ENCODE results near the gene PTPRG. TPM values are rescaled to one million over a fixed set of nuclear protein-coding genes. Genes with fewer than 3 reads are reported as not detected.
A peak's percentile ranks its signal among the peaks of the same experiment; 100 is the strongest.

PTPRG gene
- total and polyA plus RNA-seq, 11 donors: 8.0 to 48.5 (median 35.4) TPM

DNA sequence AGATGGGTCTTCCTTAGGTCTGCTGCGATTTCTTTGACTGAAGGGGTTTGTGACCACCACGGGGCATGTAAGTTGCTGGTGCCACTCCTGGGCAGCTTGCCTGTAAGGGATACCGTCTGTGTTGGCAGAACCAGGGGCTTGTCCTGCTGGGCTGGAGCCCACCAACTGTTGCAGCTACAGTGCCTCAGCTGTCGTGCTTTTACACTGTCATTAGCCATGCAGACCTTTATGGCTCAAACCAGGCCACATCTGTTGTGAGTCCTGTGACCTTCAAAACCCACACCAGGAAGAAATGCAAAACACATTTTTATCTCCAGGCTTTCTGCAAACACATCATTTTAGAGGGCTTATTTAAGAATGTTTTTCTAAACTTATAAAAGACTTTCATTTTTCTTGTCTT lies 168.7 kb downstream of the PTPRG start:
- intact Hi-C loops (cut with DNase I): loop anchor here in 2 of 10 donors (10.0 kb wide), 2 partner anchors 115 to 165 kb away; partner anchors contain the start of gene PTPRG (in 1 of the 2)
- Histone ChIP-seq H3K9me3 (no peaks in the 10 kb centered on the region), H3K36me3 (no peaks in the 10 kb centered on the region), H3K4me1 (peaks cover 0 to 63% (median 27%) of the 10 kb centered on the region in 12 donors), H3K27ac (peak overlapping the region in 5 of 12 donors; percentile 7 to 58 (median 15)), H3K27me3 (no peaks in the 10 kb centered on the region), H3K4me3 (no peak overlapping the region)
- ATAC-seq (peak in 2 of 4 donors; percentile 9 to 40), DNase-seq (peak in 1 of 5 donors; percentile 10)
- 60 to 71% (median 66%) methylated on average over 4 of the region's 4 CpGs for WGBS, 4 donors
- TF ChIP-seq POLR2A (IDR thresholded peaks at IDR 0.05): no peak
- TF ChIP-seq, protein P1, sequence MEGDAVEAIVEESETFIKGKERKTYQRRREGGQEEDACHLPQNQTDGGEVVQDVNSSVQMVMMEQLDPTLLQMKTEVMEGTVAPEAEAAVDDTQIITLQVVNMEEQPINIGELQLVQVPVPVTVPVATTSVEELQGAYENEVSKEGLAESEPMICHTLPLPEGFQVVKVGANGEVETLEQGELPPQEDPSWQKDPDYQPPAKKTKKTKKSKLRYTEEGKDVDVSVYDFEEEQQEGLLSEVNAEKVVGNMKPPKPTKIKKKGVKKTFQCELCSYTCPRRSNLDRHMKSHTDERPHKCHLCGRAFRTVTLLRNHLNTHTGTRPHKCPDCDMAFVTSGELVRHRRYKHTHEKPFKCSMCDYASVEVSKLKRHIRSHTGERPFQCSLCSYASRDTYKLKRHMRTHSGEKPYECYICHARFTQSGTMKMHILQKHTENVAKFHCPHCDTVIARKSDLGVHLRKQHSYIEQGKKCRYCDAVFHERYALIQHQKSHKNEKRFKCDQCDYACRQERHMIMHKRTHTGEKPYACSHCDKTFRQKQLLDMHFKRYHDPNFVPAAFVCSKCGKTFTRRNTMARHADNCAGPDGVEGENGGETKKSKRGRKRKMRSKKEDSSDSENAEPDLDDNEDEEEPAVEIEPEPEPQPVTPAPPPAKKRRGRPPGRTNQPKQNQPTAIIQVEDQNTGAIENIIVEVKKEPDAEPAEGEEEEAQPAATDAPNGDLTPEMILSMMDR (IDR thresholded peaks at IDR 0.05): no peak

DNA sequence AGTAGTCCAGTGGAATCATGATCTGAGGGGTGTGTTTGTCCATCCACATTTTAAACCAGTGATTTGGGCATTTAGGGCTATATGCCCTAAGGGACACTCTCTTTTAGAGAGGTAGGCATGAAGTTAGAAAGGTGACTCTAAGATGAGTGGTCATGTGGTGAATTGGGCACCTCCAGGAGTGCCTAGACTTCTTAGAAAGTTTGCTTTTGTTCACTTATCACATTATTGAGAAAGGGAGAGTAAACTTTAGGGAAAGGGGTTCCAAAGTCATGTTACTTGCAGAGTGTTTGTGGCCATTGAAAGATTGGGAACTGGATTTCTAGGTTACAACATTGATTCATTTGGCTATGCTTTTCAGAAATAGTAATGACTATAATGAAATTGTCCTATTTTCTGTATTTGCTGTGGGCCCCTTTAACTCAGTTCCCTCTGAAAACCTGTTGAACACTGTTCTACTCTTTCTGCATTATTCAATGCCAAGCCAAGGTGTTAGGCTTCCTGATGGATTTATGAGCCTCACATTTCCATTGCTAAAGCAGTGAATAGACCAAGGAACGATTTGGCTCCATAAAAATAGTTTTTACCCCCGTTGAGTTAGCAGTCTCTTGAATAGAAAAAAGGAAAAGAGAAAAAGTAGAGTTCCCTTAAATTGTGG lies 169.3 kb downstream of the PTPRG start:
- 61 to 77% (median 70%) methylated on average over 2 of the region's 2 CpGs for WGBS, 4 donors
- ATAC-seq (no peak), DNase-seq (no peak)
- Histone ChIP-seq H3K9me3 (no peaks in the 10 kb centered on the region), H3K4me1 (peaks cover 0 to 62% (median 32%) of the 10 kb centered on the region in 12 donors), H3K4me3 (no peak overlapping the region), H3K36me3 (no peaks in the 10 kb centered on the region), H3K27me3 (no peaks in the 10 kb centered on the region), H3K27ac (peak overlapping the region in 3 of 12 donors; percentile 7 to 58 (median 15))
- TF ChIP-seq POLR2A (IDR thresholded peaks at IDR 0.05): no peak
- TF ChIP-seq, protein P1 (IDR thresholded peaks at IDR 0.05): no peak
- intact Hi-C loops (cut with DNase I): loop anchor here in 2 of 10 donors (10.0 kb wide), 2 partner anchors 114 to 166 kb away; partner anchors contain the start of gene PTPRG (in 1 of the 2)

DNA sequence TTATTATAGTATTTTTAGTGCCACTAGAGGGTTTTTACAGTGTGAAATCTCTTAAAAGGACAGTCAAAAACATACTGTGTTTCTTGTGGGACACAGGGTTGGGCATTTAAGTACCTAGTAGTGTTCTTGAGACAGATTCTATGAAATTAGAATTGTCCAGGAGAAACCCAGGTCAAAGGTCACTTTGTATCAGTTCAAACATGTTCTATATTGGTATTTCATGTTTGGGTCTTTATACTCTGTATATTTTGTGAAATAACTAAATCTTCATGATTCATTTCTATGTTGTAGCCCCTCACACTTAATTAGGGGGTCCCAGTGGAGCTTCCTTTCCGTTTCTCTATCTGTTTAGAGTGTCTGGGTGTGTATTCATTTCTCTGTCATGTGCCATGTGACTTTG lies 171.6 kb downstream of the PTPRG start:
- TF ChIP-seq POLR2A (IDR thresholded peaks at IDR 0.05): no peak
- TF ChIP-seq, protein P1 (IDR thresholded peaks at IDR 0.05): no peak
- no peaks in the 10 kb centered on the region for H3K27me3 ChIP-seq
- DNase-seq (no peak), ATAC-seq (no peak)
- intact Hi-C loops (cut with DNase I): loop anchor here in 2 of 10 donors (10.0 kb wide), 2 partner anchors 112 to 168 kb away; partner anchors contain the start of gene PTPRG (in 1 of the 2)
- no peak overlapping the region for H3K4me3 ChIP-seq
- peaks cover 0 to 57% (median 31%) of the 10 kb centered on the region in 12 donors for H3K4me1 ChIP-seq
- H3K36me3 ChIP-seq: no peaks in the 10 kb centered on the region
- H3K27ac ChIP-seq: peak overlapping the region in 5 of 12 donors; percentile 4 to 57 (median 11)
- WGBS, 4 donors: 24 to 40% (median 38%) methylated on average over 1 of the region's 1 CpG
- H3K9me3 ChIP-seq: no peaks in the 10 kb centered on the region

DNA sequence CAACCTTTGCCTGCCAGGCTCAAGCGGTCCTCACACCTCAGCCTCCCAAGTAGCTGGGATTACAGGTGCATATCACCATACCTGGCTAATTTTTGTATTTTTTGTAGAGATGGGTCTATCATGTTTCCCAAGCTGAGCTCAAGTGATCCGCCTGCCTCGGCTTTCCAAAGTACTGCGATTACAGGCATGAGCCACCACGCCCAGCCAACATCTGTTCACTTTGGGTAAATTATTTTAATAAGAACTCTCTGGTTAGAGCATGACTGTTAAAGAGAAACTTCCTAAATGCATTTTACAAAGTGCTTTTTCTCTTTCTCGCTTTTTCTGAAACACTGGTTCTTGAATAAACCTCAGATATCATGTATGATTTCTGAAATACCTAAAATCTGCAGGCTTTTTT lies 172.5 kb downstream of the PTPRG start:
- no peak for TF ChIP-seq POLR2A (IDR thresholded peaks at IDR 0.05)
- TF ChIP-seq, protein P1 (IDR thresholded peaks at IDR 0.05): no peak
- DNase-seq: peak in 2 of 5 donors; percentile 31 to 56

More for the DNA sequence above, 172.5 kb downstream of the PTPRG start:
- ATAC-seq: peak in 3 of 4 donors; percentile 13 to 59 (median 43)
- Histone ChIP-seq H3K27ac (peak overlapping the region in 8 of 12 donors; percentile 2 to 57 (median 22)), H3K4me3 (peak overlapping the region in 2 of 12 donors; percentile 17 to 20), H3K27me3 (no peaks in the 10 kb centered on the region), H3K4me1 (peaks cover 0 to 57% (median 31%) of the 10 kb centered on the region in 12 donors), H3K36me3 (no peaks in the 10 kb centered on the region), H3K9me3 (no peaks in the 10 kb centered on the region)
- WGBS, 4 donors: 70 to 86% (median 80%) methylated on average over 6 of the region's 6 CpGs
- intact Hi-C loops (cut with DNase I): loop anchor here in 2 of 10 donors (10.0 kb wide), 2 partner anchors 111 to 169 kb away; partner anchors contain the start of gene PTPRG (in 1 of the 2)
